HG02938 (cell line): Measurements from ENCODE around the gene PFDN6.

Experiments
- ATAC-seq: cut with Tn5 transposase; IDR thresholded peaks from one replicate; pipeline ENCODE4 v1.9.1; 2021; ENCODE audit warnings: mild to moderate bottlenecking, moderate library complexity; ENCODE audit not compliant: unreplicated experiment

PFDN6 gene

GRCh38 chr6:33294086-33294823 is 4.9 kb downstream of the PFDN6 start:
- no peak for ATAC-seq

DNA sequence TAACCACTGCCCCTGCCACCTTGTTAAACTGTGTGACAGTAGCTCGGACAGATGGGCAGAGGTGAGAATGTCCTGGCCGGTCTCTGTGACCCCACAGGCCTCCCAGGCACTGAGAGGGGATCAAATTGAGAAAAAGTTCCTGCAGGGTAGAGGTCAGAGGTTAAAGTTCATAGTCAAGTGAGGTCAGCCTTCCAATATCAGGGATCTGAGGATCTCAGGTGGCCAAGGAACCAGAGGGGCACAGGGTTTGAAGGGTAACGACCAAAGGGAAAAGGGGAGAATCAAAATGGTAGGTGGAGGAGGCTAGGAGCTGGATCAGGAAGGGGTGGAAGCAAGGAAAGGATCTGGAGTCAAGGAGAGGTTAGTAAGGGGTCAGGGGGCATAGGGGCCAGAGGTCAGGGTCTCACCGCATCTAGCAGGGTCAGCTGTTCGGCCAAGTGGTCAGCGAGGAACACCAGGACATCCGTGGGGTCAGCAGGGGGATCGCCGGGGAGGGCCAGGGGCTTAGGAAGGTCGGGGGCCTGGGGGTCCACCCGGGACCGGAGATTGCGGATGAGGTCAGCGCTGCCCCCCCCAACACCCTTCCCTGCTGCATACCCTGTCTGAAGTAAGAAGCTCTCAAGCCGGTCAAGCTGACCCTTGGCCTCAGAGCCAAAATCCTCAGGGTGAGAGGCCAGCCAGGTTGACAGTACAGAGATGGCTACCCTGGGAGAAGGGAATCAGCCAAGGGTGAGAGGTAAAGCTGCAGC is 6.4 kb downstream of the PFDN6 start:
- no peak for ATAC-seq

GRCh38 chr6:33296797-33297405 is 7.5 kb downstream of the PFDN6 start:
- ATAC-seq, result no peak

- ATAC-seq, result no peak
Observed at GRCh38 chr6:33297406-33297955, 8.1 kb downstream of the PFDN6 start.

DNA sequence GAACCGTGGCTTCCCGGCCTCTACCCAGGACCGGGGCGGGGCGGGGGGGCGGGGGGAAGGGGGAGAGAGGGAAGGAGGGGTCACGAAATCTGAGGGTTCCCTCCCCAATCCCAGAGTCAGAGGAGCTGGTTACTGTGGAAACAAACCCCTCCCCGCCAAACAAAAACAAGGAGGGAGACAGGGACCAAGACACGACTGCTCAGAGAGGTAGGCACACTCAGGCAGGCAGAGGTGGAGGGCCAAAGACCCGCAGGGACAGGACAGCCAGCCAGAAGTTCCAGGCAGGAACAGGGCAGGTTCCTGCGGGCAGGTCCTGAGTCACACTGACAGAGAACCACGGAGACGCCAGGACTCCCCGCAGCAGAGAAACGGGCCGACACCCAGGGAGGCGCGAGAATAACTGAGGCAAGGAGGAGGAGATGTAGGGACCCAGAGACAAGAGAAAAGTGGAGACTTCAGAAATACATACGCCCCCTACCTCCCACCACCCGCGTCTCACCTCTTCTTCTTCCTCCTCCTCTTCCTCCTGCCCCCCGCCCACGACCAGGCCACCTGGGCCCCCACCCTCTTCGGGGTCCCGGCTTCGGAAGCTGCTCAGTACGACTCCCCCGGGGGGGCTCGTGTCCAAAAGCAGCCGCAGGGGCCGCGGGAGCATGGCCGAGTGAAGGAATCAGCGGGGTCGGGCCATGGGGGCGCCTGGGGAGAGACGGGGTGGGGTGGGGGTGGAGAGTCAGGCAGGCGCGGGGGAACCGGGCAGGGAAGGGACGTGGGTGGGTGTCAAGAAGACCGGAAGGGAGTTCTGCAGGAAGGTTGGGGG is 8.8 kb downstream of the PFDN6 start:
- no peak for ATAC-seq

GRCh38 chr6:33298773-33299236 is 9.4 kb downstream of the PFDN6 start, which contains the start of gene RGL2:
Gene RGL2 (minus strand): TSS chr6:33298942. CDS start chr6:33298610, 332 bp downstream.
- peak; percentile 19 for ATAC-seq

DNA sequence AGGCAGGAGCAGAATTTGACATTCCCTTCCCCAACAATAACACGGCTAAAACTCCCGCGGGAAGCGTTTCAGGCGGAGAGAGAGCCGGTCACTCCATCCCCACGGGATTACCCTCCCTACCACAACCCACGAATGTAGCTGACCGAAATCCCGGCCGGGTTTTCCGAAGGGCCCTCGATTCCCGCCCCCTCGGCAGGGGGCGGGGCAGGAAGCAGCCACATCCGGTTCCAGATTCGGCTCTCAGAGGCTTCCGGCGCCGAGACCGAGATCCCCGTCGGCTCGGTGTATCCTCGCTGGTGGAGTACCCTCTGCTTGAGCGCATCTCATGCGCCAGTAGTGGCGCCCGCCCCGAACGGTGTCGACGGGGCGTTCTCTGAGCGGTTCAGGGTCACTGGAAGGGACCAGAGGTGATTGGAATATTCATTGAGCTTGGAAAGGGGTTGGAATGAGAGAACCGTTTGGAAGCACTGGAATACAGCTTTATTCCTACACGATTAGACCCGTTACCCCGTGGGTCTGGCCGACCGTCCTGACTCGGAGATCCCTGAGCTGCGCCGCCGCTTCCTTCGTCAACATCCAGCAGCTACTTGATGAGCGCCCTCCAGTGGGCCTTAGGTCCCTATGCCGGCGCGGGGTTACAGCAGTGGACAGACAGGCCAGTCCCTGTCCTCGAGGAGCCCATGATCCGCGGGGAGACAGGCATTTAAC is 10.0 kb downstream of the PFDN6 start:
- ATAC-seq, result peak; percentile 74

- ATAC-seq, result no peak
Observed at GRCh38 chr6:33301877-33302276, 12.5 kb downstream of the PFDN6 start.

DNA sequence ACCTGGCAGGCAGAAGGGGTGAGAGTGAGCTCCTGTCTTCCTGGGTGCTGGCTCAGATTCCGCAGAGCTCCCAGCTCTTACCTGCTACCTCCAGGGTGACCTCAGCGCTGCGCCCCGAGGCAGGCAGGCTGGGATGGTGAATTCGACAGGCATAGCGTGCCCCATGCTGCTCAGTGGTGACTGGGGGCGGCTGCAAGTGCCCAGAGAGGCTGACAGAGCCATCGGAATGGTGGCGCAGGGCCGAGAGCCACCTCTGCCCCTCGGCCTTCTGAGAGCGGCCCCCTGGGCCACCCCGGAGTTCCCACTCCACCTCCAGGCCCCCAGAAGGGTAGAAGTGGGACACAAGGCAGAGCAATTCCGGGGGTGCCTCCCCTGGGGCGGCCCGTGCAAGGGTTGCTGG is 14.8 kb downstream of the PFDN6 start:
- no peak for ATAC-seq

DNA sequence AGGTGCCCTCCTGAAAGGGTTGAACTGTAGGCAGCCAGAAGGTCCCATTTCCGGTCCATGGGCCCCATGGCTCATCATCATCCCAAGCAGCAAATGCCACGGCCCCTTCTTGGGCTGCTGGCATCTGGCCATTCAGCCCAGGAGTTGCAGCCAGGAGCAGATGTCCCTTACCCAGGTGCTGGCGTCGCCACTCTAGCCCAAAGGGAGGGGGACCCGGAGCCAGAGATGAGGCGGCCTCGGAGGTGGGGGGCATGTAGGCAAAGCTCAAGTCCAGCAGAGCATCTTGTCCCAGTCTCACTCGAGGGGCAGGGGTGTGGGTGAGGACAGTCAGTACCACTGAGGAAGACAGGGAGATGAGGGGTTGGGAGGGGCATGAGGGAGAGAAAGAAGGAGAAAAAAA is 15.7 kb downstream of the PFDN6 start:
- ATAC-seq, result no peak

- ATAC-seq, result no peak
Observed at GRCh38 chr6:33306356-33306755, 17.0 kb downstream of the PFDN6 start.

GRCh38 chr6:33312361-33313104 is 23.1 kb downstream of the PFDN6 start:
- ATAC-seq, result peak; percentile 34

- ATAC-seq, result no peak
Observed at GRCh38 chr6:33313105-33313708, 23.8 kb downstream of the PFDN6 start.

DNA sequence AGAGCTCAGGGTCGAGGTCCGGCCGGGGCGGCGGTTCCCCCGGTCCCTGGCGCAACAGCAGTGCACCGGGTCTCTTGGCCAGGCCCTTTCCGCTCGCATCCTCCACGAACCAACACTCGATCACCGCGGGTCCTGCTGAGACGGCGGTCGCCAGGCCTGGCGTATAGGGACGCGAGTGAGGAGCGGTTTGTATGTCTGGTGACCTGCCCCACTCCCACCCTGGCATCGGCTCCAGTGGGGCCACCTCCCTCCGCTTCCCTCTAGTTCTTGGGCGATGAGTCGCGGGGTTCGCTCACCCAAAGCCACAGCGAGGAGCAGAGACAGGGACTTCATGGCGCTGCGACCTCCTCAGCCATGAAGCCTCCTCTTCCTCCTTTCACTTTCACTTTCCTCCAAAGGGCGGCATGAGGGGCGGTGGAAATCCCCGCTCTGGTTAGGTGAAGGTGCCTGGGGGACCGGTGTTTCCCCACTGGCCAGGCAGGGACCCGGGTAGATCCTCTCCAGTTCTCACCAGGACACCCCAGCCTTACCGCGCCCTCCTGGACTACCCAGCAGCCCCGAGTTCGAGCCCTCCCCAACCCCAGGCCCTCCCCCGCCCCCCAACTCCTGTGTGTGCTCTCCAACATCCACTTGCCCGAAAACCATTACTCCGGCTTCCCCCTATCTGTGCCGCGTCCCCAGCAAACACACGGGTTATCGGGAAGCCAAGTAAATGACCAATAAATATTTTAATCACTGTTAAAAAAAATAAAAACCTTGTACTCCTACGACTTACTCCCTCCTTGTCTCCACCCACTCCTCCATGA is 24.5 kb downstream of the PFDN6 start, which contains the start of gene TAPBP:
Gene TAPBP, minus strand, starts transcription at position 370 of the 806 bp plus-strand sequence. Its CDS starts 37 bp downstream, at position 333.
- ATAC-seq, result no peak

- ATAC-seq, result no peak
Observed at GRCh38 chr6:33314515-33314942, 25.1 kb downstream of the PFDN6 start.

GRCh38 chr6:33314943-33315792 is 25.8 kb downstream of the PFDN6 start:
- ATAC-seq, result no peak
